NCI-H1436 treated with DMSO at 0.1 percent for 48 hours (cell line): ENCODE results near the gene MGAT1.
"Not testable (repeated sequence)": the region's sequence is repeated elsewhere in the genome, so short reads cannot be mapped to it uniquely, and the experiment has no call there.

Source experiments
- DNase-seq: peaks from one replicate; lab custom pipeline; 2025; lab: John Stamatoyannopoulos, UW

Gene MGAT1

DNA sequence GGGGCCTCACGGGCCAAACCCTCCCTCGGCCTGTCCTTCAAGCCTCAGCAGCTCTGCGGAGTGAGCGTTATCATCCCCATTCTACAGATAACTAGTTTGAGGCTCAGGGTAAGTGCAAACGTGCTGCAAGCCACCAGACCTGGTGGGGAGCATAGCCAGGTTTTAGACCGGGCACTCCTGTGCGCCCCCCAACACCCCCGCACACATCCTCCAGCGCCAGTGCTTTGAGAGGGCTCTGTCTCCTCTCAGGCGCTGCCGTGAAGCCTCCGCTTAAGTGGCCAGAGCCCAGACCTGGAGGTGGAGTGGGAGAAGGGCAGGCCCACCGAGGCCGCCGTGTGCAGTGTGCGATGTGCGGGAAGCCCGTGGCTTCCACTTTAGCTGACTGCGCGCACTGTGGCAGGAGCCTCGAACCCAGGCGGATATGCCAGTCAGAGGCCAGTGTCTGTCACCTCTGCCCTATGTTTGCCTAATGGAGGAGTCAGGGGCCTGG is 1.6 kb upstream of the MGAT1 start:
- no peak for DNase-seq

DNA sequence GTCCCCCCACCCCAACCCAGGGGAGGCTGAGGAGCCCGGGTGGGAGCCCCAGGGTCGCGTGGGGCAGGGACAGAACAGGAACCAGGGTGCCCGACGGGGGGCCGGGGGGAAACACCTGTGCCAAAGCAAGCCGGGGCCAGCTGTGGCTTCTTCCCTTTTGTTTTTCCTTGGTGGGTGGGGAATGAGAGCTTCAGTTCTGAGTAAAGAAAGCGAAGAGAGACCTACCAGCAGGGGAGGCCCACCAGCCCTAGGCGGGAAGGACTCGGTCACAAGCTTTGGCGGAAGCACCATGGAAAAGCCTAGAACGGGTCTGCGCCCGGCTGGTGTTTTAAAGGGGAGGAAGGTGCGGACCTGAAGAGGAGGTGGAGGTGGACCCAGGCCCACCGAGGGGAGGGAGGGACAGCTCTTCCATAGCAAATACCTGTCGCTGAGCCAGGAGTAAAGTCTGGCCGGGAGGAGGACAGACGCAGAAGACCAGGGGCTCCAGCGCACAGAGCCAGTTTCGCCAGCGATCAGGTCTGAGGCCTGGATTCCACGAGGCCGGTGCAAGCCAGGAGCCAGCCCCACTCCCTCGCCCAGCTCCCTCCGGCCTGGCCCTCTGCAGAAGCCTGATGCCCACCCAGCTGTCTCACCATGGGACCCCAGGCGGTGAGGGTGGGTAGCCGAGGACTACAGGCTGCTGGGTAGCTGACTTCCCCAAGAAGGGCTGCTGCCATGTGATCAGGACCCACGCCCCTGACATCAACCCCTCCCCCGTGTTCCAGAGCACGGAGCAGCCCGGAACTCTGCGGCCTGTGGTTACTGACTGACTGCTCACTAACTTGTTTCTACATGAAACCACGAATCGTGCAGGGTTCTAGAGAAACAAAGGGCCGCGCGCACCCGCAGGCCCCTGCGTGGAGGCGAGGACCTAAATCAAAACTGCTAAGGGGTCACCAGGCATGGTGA is 849 bp upstream of the MGAT1 start:
- no peak for DNase-seq

DNA sequence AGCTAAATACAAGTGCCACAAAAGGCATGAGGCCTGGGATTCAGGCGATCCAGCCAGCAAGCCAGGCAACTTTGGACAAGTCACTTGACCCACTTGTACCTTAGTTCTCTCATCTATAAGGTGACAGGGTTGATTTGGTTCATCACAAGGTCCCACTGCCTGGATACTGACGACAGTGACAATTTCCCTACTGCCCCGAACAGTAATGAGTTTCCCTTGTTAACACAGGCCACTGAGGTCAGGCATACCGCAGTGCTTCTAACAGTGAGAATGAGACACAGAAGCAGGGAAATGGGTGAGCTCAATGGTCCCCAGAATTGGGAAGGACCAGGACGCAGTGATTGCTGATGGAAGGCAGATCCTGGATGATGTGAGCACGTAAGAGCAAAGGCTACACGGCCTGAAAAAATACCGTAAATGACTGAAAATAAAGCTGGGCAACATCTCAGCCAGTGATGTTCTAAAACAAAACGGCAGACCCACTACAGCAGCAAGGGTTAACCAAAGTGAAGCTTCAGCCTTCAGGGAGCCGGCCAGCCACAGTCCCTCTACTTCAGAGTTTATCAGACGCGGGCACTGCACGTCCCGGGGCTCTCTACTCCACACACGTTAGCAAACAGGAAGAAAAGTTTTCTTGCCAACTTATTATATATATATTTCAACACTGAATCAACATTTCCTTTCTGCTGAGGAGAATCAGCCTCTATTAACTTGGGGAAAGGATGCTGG is 846 bp downstream of the MGAT1 start:
- DNase-seq: no peak

DNA sequence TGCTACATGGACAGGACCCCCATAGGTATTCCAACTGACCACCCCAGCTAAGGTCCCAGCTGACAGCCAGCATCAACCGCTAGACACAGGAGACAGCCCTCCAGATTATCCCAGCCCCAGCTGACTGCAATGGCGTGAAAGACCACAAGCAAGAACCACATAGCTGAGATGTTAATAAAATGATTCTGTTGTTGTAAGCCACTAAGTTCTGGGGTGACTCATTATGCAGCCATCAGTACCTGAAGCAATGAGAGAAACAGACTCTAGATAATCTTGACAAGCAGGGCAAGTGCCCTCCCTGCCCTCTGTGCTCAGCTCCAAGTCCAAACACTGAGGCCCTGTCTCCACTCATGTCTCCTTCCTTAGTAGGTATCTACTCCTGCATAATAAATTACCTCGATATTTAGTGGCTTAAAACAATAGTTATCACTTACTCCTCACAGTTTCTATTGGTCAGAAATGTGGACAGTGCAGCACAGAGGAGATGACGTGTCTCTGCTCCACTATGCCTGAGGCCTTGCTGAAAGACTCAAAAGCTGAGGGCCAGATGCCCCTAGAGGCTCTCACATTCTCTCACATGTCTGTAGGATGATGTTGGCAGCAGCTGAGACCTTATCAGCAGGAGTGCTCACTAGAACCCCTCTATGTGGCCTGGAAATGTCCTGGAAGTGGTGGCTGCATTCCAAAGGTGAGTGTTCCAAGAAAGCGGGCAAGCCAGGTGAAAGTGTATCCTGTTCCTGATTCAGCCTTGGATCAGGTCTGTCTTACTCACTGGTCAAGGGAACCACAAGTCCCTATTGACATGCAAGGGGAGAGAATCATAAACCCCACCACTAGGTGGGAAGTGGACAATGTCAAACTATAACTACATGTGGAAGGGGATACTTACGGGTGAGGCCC is 2.5 kb downstream of the MGAT1 start:
- no peak for DNase-seq

DNA sequence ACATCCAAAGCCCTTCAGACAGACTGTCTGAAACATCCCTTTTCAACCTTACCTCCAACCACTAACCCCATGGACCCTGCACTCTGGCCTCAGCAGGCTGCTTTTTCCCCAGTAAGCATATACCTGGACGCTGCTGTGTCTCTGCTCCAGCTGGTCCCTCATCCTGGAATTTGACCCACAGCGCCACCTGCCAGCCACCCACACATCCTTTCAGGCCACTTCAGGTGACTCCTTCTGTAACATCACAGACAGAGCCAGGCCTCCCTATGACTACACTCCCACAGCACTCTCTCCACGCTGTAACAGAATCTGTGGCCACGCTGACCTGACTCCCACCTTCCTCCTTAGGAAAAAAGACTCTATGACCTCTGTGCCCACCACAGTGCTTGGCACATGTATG is 3.4 kb downstream of the MGAT1 start:
- DNase-seq: no peak

DNA sequence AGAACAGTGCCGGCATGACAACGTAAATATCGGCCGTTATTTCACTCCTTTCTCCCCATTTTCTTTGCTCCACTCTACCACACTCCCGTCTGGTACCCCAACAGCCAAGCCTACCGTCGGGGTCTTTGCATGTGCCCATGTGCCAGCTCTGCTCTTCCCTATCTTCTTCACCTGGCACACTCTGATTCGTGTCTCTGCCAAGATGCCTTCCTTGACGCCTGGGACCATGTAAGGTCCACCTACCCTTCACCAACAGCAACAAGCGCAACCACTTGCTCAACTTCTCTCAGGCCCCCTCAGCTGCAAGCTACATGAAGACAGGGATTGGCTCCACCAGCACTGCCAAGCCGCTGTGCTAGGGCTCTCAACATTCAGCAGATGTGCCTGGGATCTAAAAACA is 4.4 kb downstream of the MGAT1 start:
- no peak for DNase-seq

DNA sequence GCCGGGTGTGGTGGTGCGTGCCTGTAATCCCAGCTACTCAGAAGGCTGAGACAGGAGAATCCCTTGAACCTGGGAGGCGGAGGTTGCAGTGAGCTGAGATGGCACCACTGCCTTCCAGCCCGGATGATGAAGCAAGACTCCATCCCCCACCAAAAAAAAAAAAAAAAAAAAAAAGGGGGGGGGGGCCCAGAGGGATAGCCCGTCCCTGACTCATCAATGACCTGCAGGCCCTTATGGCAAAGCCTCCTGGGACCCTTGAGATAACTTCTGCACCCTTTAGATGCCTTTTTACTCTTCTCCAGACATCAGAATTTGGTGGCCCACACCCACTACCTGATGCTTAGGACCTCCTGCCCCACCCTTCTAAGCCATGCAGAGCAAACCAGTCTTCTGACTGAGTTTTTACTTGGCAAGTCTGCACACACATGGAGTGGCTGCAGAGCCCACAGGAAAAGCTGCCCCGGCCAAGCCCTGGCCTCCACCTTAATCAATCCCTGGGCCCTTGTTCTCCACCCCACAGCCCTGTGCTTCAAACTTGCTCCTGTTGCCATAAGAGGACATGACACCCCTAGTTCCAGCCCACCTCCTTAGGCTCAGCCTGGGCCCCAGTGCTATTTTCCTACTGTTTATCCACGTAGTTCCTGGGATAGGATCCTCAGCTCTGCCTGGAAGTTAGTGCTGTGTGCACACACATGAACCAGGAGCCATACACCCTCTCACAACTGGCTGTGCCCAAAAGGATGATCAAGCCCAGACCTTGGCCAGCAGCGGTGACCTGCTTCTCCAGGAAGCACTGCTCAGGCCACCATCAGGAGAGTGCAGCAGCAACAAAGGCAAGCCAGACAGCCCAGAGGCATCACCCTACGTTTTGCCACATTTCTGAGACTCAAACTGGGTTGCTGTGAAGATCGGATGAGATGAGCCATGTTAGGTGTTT is 5.1 kb downstream of the MGAT1 start:
- no peak for DNase-seq

DNA sequence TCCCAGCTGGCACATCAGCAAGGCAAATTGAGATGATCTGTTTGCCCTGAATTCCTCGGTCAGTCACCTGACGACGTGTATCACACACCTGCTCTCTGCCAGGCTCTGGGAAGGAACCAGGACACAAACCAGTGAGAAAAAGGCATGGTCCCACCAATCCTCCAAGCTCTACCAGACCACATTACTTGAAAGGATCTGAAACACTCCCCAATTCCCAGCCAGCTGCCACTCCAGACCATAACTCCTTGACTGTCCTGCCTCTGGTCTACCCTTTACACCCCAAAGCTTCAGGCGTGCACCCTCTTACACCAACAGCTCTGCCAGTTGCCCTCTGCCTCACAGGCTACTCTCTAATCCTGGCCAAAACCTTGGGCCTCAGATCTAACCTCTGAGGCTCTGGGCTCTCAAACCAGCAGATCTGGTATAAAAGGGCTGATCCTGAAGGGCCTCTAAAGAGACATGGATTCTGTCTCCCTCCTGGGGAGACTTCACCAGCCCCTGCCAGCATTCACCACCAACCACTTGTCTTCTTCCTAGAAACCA is 6.8 kb downstream of the MGAT1 start:
- no peak for DNase-seq

DNA sequence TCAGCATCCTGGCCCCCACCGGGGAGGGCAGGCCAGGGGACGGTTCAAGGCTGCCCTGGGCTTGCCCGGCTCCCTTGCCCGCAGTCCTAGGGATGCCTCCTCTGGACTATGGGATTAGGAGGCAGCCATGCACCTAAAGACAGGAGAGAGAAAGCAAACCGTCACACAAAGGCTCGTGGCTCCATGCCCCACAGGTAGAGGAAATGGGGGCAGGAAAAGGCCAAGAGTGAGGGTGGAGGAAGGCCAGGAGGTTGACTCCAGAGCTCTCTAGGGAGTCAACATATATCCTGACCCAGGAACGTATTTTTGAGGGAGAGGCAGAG is 9.7 kb downstream of the MGAT1 start:
- no peak for DNase-seq

DNA sequence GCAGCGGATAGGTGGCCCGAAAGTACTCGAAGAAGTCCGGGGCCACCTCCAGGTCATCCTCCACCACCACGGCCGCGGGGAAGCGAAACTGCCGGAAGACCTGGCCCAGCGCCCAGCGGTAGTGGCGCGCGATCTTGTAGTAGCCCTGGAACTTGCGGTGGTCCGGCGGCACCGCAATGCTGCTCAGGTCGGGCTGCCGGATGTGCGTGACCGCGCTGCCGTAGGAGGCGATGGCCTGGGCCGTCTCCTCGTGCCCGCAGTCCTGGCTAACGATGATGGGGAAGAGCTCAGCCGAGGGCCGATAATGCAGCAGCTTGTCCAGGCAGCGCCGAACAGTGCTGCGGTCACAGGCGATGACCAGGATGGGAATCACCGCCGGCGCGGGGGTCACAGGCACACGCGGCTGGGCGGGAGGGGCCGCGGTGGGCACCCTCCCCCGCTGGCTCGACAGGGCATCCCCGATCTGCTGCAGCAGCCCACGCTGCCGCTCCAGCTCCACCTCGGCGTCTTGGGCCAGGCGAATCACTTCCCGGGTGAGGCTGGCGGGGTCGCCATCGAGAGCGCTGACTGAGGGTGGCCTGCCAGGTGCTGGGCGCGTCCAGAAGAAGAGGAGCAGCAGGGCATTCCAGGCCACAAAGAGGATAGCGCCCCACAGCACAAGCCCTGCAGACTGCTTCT is 10.2 kb downstream of the MGAT1 start:
- DNase-seq: no peak

DNA sequence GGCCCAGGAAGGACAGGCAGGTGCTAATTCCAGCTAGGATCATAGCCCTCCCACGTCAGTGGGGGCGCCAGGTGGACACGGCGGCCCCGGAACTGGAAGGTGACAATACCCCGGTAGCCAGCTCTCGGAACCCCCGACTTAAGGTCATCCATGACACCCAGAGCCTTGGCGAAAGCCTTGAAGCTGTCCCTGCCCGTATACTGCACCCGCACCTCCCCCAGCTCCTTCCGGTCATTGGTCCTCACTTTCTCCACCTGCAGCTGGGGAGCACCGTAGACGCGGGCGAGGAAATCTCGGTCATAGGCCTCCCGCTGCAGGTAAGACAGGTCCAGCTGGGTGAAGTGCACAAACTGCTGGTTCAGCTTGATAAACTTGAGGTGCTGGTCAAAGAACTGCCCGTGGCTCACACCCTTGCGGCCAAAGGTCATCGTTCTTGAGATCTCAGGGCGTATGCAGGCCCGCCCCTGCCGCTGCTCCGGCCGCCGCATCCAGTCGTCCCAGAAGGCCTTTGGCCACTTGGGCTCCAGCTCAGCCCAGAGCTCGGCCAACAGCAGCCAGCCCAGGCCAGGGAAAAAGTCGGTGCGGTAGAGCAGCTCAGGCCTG is 10.9 kb downstream of the MGAT1 start:
- no peak for DNase-seq

DNA sequence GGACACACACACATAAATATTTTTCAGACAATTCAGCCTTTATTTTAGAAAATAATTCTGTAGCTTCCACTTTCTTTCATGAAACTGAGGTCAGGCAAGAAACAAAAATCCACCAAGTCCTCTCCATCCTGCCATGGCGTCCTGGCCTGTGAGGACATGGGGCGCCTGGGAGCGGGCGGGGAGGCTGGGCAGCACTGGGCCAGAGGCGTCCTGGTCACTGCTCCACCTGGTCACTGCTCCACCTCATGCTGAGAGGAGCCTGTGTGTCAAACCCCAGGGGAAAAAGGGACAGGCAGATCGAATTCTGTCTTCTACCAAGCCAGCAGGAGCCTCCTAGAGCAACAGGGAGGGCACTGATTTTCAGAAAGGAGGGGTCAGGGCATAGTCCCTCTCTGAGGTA is 12.1 kb downstream of the MGAT1 start:
- no peak for DNase-seq

DNA sequence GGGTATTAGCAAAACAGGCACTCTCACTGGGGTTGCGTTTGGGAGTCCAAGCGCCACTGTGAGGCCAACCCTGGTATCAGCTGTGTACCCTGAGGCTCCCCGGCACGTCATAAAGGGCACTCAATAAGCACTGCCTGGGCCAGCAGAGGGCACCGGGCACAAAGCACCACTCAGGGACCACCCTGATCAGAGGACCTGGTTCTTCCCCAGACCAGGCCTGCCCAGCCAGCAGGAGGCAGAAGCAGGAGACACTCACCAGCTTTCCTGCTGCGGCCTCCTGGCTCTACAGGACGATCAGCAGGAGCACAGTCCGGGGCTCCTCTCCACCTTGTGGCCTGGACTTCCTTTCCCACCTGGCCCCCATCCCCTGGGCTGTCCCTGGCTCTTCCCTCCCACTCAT is 12.6 kb downstream of the MGAT1 start:
- DNase-seq: no peak

DNA sequence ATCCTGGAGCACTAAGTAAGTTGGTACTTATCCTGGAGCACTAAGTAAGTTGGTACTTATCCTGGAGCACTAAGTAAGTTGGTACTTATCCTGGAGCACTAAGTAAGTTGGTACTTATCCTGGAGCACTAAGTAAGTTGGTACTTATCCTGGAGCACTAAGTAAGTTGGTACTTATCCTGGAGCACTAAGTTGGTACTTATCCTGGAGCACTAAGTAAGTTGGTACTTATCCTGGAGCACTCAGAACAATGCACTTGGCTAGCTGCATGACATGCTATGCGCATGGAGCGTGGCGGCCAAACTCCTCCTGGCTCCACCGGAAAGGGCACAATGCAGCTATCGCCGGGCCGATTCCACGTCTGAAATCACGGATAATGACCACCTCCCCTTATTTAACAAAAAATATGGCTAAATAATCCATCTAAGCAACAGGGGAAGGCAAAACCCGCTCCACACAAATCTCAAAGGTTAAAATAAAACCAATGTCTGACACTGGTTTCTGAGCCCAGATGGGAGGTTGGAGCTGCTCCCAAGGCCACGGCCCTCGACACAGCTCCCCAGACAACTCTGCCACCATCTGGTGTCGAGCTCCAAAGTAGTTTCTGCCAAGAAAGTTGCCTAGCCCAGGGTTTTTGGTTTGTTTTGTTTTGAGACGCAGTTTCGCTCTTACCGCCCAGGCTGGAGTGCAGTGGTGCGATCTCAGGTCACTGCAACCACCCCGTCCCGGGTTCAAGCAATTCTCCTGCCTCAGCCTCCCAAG is 13.8 kb downstream of the MGAT1 start:
- not testable (repeated sequence) for DNase-seq

DNA sequence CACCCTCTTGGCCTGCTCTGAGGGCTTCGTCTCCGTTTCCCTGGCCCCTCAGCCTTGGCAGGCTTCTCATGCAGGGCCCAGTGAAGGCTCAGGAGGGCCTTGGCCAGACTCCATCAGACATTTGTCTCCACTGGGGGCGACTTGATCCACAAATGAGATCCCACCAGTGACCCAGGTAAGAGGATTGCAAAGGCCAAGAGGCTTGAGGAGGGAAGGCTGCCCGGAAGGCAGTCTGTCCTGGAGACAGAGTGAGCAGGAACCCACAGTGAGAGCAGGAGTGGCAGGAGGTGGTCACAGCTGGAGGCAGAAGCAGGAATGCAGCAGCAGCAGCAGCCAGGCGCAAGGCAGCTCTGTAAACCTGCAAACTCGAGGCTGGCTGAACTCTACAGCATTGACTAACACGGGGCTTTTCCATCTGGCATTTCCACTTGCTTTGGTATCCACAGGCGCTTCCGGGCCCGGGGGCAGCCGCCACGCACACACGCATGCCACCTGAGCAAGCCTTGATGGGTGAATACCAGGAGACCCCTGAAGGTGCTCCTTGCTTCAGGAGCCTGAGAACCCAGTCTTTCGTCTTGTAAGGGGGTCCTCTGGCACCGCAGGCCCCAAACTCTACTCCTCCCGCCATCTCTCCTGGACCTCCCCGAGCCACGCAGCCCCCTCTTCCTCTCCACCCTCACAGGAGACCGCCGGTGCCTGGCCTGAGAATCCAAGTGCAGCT is 14.7 kb downstream of the MGAT1 start:
- DNase-seq: no peak

DNA sequence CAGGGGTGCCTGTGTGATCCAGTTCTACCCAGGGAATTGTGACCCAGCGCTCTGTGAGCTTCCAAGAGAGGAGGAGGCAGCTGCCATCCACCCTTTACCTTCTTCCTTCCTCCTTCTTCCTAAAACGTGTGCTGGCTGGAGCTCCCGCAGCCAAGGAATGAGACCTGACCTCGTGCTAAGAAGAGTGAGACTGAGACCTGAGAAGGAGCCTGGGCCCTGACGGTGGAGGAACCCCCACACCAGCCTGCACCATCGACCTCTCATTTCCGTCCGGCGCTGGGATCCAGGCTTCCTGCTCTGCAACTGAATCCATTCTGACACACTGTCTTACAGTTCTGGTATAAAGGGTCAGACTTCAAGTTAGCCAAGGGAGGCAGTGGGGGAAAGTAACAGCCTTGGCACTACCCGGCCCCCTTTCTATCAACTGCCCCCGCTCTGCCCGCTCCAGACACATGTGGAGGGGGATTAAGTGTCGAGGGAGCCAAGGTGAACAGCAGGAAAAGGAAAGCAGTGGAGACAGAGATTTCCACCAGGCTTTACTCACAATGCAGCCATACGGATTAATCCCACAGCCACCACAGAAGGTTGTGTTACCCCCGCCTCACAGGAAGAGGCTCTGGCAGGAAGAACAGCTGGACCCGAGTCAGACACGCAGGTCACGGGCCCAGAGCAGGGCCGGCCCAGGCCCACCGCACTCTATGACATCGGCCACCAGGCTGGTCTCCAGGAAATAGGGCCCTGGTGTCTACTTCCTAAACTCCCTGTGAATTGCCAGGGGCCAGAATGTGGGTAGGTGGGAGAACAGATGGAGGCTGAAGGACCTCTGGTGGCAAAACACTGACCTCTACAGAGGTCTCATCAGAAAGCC is 15.8 kb downstream of the MGAT1 start:
- no peak for DNase-seq

DNA sequence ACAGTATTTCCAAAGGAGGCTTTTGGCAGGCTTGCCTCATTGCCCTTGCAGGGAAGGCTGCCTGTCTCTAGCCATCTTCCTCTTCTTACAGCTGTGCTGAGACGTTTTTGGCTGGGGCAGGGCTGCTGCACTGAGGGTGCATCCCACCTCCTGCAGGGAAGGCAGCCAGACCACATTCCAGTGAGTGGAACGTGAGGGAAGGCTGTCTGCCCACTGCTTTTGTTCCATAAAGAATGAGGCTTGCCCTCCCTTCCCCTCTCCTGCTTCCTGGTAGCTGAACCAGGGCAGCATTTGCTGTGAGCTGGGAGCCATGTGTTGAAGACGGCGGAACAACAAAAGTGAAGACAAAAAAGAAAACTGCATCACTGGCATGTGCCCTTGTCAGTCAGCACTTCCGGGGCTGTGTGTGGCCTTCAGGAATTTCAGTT is 16.8 kb downstream of the MGAT1 start:
- no peak for DNase-seq
